ENCODE data around the gene SLC25A13. TPM values are rescaled to one million over a fixed set of nuclear protein-coding genes. Genes with fewer than 3 reads are reported as not detected.

The SLC25A13 gene
- total RNA-seq, 1 donor from 2014 or later = 55.8 TPM

DNA sequence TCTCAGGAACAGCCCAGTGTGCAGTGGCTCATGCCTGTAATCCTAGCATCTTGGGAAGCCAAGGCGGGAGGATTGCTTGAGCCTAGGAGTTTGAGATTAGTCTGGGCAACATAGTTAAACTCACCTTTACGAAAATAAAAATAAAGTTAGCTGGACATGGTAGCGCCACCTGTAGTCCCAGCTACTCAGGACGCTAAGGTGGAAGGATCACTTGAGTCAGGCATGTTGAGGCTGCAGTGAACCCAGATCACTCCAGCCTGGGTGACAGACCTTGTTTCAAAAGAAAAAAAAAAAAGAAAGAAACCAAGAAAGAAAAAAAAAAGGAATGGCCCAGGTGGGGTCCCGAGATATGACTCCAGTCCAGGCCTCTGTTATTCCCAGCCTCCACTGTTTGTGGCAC is 96.6 kb downstream of the SLC25A13 start:
- peaks cover 12% of the 10 kb centered on the region for H3K4me1 Mint-ChIP-seq (ENCODE audit: unreplicated experiment)
- H3K36me3 Mint-ChIP-seq = peaks cover 24% of the 10 kb centered on the region
- no peaks in the 10 kb centered on the region for H3K9me3 Mint-ChIP-seq
- no peak overlapping the region for H3K27ac Mint-ChIP-seq
- no peak overlapping the region for H3K4me3 Mint-ChIP-seq
- DNase-seq (ENCODE audit: extremely low spot score, unreplicated experiment) = no peak
- TF ChIP-seq, protein P1, sequence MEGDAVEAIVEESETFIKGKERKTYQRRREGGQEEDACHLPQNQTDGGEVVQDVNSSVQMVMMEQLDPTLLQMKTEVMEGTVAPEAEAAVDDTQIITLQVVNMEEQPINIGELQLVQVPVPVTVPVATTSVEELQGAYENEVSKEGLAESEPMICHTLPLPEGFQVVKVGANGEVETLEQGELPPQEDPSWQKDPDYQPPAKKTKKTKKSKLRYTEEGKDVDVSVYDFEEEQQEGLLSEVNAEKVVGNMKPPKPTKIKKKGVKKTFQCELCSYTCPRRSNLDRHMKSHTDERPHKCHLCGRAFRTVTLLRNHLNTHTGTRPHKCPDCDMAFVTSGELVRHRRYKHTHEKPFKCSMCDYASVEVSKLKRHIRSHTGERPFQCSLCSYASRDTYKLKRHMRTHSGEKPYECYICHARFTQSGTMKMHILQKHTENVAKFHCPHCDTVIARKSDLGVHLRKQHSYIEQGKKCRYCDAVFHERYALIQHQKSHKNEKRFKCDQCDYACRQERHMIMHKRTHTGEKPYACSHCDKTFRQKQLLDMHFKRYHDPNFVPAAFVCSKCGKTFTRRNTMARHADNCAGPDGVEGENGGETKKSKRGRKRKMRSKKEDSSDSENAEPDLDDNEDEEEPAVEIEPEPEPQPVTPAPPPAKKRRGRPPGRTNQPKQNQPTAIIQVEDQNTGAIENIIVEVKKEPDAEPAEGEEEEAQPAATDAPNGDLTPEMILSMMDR (conservative IDR thresholded peaks at IDR 0.05) = no peak
- H3K27me3 Mint-ChIP-seq = no peaks in the 10 kb centered on the region

GRCh38 chr7:96224685-96225084 is 97.2 kb downstream of the SLC25A13 start:
- no peak for DNase-seq (ENCODE audit: extremely low spot score, unreplicated experiment)
- peaks cover 16% of the 10 kb centered on the region for H3K4me1 Mint-ChIP-seq (ENCODE audit: unreplicated experiment)
- H3K4me3 Mint-ChIP-seq = no peak overlapping the region
- H3K9me3 Mint-ChIP-seq = no peaks in the 10 kb centered on the region
- no peaks in the 10 kb centered on the region for H3K27me3 Mint-ChIP-seq
- peaks cover 21% of the 10 kb centered on the region for H3K36me3 Mint-ChIP-seq
- TF ChIP-seq, protein P1 (conservative IDR thresholded peaks at IDR 0.05) = peak; percentile 34
- no peak overlapping the region for H3K27ac Mint-ChIP-seq

GRCh38 chr7:96224073-96224472 is 97.8 kb downstream of the SLC25A13 start:
- no peak for DNase-seq (ENCODE audit: extremely low spot score, unreplicated experiment)
- no peaks in the 10 kb centered on the region for H3K9me3 Mint-ChIP-seq
- H3K27ac Mint-ChIP-seq = no peak overlapping the region
- peaks cover 21% of the 10 kb centered on the region for H3K4me1 Mint-ChIP-seq (ENCODE audit: unreplicated experiment)
- peaks cover 17% of the 10 kb centered on the region for H3K36me3 Mint-ChIP-seq
- no peak overlapping the region for H3K4me3 Mint-ChIP-seq
- TF ChIP-seq, protein P1 (conservative IDR thresholded peaks at IDR 0.05) = no peak
- H3K27me3 Mint-ChIP-seq = no peaks in the 10 kb centered on the region

DNA sequence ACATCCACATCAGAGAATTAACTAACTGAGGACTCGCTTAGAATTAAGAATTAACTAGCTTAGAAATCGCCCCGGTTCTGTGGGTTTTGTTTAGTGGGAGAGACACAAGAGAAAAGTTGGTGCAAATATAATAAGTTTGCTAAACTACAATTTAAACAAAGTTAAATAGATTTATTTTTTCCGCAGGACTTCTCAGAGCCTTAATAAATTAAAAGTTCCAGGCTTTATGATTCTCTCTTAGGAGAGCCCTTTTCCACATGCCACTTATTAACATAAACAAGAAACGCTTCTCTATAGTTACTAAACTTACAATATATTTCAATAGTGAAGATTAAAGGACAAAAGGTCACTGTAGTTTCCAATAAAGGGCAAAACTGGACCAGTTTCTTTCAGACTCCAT is 100.0 kb downstream of the SLC25A13 start:
- H3K4me1 Mint-ChIP-seq (ENCODE audit: unreplicated experiment) = peaks cover 21% of the 10 kb centered on the region
- TF ChIP-seq, protein P1 (conservative IDR thresholded peaks at IDR 0.05) = no peak
- H3K9me3 Mint-ChIP-seq = no peaks in the 10 kb centered on the region
- no peak overlapping the region for H3K27ac Mint-ChIP-seq
- H3K4me3 Mint-ChIP-seq = no peak overlapping the region
- H3K27me3 Mint-ChIP-seq = no peaks in the 10 kb centered on the region
- DNase-seq (ENCODE audit: extremely low spot score, unreplicated experiment) = no peak
- H3K36me3 Mint-ChIP-seq = peaks cover 8% of the 10 kb centered on the region

GRCh38 chr7:96219378-96220130 is 102.3 kb downstream of the SLC25A13 start:
- peaks cover 13% of the 10 kb centered on the region for H3K36me3 Mint-ChIP-seq
- H3K27ac Mint-ChIP-seq = peak overlapping the region; percentile 83
- DNase-seq (ENCODE audit: extremely low spot score, unreplicated experiment) = no peak
- TF ChIP-seq, protein P1 (conservative IDR thresholded peaks at IDR 0.05) = no peak
- H3K4me1 Mint-ChIP-seq (ENCODE audit: unreplicated experiment) = peaks cover 21% of the 10 kb centered on the region
- no peaks in the 10 kb centered on the region for H3K9me3 Mint-ChIP-seq
- no peaks in the 10 kb centered on the region for H3K27me3 Mint-ChIP-seq
- peak overlapping the region; percentile 15 for H3K4me3 Mint-ChIP-seq
